HCT116 (cell line): ENCODE results near the gene ARHGAP12. TPM values are rescaled to one million over a fixed set of nuclear protein-coding genes. Genes with fewer than 3 reads are reported as not detected.
A peak's percentile ranks its signal among the peaks of the same experiment; 100 is the strongest.

ENCODE experiments used
- ATAC-seq: fragments of 200-7000 bp; cut with Tn5 transposase; 2 replicates; pipeline ENCODE4 v1.9.1; 2020; ENCODE audit warnings: mild to moderate bottlenecking, moderate library complexity
- BruUV-seq: library from RNA; stranded (reverse); fragments of 400-500 nt; replicated peaks from 2 replicates; lab custom pipeline; 2021; lab: Mats Ljungman, UMichigan
- CTCF ChIA-PET: fragments of 300-600 bp; sonication (Branson Sonifier 250); formaldehyde crosslinking; loops from one replicate; lab custom pipeline; 2021; ENCODE audit warnings: antibody characterized with exemption; lab: Charles Lee
- POLR2A ChIA-PET: fragments of 300-600, 350-600 bp; sonication (Branson Sonifier 250); formaldehyde crosslinking; loops from one replicate; lab custom pipeline; 2021; ENCODE audit warnings: antibody characterized with exemption; lab: Charles Lee
- RAD21 ChIA-PET, 2 experiments: fragments of 300-600 bp; sonication (Branson Sonifier 250); formaldehyde crosslinking; loops; one replicate each; lab custom pipeline; 2023; ENCODE audit warnings: low total read pairs in 2 of 2; ENCODE audit not compliant: uncharacterized antibody in 2 of 2, unreplicated experiment in 2 of 2, low non-redundant PET in 1 of 2; lab: Charles Lee
- DNase-seq: peaks from one replicate; pipeline ENCODE4 v3.0.0-alpha.2; 2010; ENCODE audit warnings: low read depth, low spot score
- H2AFZ ChIP-seq: fragments of 200-600 bp; shearing (Covaris generic), sonication (generic); 2 replicates; pipeline ENCODE4 v1.6.1; 2017; ENCODE audit warnings: low read depth, mixed run types, mixed read lengths, antibody characterized with exemption, low read length; ENCODE audit not compliant: poor library complexity, severe bottlenecking
- H3K27ac ChIP-seq: 2 replicates; pipeline ENCODE4 v1.5.1; 2012; ENCODE audit warnings: low read depth, low read length
- H3K27me3 ChIP-seq: fragments of 200-600 bp; sonication (generic); 2 replicates; pipeline ENCODE4 v1.6.1; 2016; ENCODE audit warnings: mixed run types, low read length, mixed read lengths; ENCODE audit not compliant: insufficient read depth
- H3K36me3 ChIP-seq, 2 experiments: fragments of 200-500 bp in 1 of 2; fragments of 200-600 bp in 1 of 2; sonication (Bioruptor generic) in 1 of 2; sonication (generic) in 1 of 2; 2 replicates each; pipeline versions ENCODE4 v1.5.1 to v1.6.1; 2014 to 2016; ENCODE audit warnings: low read length in 2 of 2, inconsistent platforms in 1 of 2, mixed read lengths in 1 of 2, mixed run types in 1 of 2; ENCODE audit not compliant: insufficient read depth in 2 of 2, control insufficient read depth in 1 of 2
- H3K4me1 ChIP-seq, 2 experiments: fragments of 200-600 bp in 1 of 2; sonication (generic) in 1 of 2; 2 replicates each; pipeline versions ENCODE4 v1.5.1 to v1.6.1; 2012 to 2017; ENCODE audit warnings: low read length in 2 of 2, inconsistent platforms in 1 of 2, mild to moderate bottlenecking in 1 of 2, mixed read lengths in 1 of 2, mixed run types in 1 of 2, moderate library complexity in 1 of 2; ENCODE audit not compliant: insufficient read depth in 2 of 2, control insufficient read depth in 1 of 2
- H3K4me2 ChIP-seq: fragments of 200-600 bp; sonication (generic); 2 replicates; pipeline ENCODE4 v1.6.1; 2017; ENCODE audit warnings: mixed run types, low read length, mixed read lengths
- H3K4me3 ChIP-seq, 2 experiments: fragments of 200-600 bp in 1 of 2; sonication (generic) in 1 of 2; replicated peaks in 1 of 2; 2 replicates each; pipeline ENCODE4 v1.5.1; 2011 to 2016; ENCODE audit warnings: low read length in 2 of 2, control low read depth in 1 of 2, low read depth in 1 of 2, mild to moderate bottlenecking in 1 of 2, mixed read lengths in 1 of 2, mixed run types in 1 of 2
- H3K79me2 ChIP-seq: fragments of 200-600 bp; sonication (generic); 2 replicates; pipeline ENCODE4 v1.6.1; 2017; ENCODE audit warnings: mild to moderate bottlenecking, mixed run types, low read length, moderate library complexity, mixed read lengths; ENCODE audit not compliant: insufficient read depth
- H3K9ac ChIP-seq: fragments of 200-600 bp; sonication (generic); 2 replicates; pipeline ENCODE4 v1.6.1; 2016; ENCODE audit warnings: low read length, mixed read lengths
- H3K9me2 ChIP-seq: fragments of 200-600 bp; sonication (generic), shearing (Covaris generic); 2 replicates; pipeline ENCODE4 v1.6.1; 2017; ENCODE audit warnings: mixed run types, mild to moderate bottlenecking, moderate library complexity; ENCODE audit not compliant: insufficient read depth
- H3K9me3 ChIP-seq, 2 experiments: fragments of 200-500 bp in 1 of 2; fragments of 200-600 bp in 1 of 2; sonication (Bioruptor generic) in 1 of 2; sonication (generic) in 1 of 2; 2 replicates each; pipeline ENCODE4 v1.6.1; 2014 to 2017; ENCODE audit warnings: low read length in 2 of 2, mixed read lengths in 2 of 2, inconsistent platforms in 1 of 2, low read depth in 1 of 2, mild to moderate bottlenecking in 1 of 2, mixed run types in 1 of 2, moderate library complexity in 1 of 2; ENCODE audit not compliant: control insufficient read depth in 1 of 2, insufficient read depth in 1 of 2
- H4K20me1 ChIP-seq: fragments of 200-600 bp; sonication (generic), shearing (Covaris generic); 2 replicates; pipeline ENCODE4 v1.6.1; 2017; ENCODE audit warnings: mixed run types, mild to moderate bottlenecking, moderate library complexity; ENCODE audit not compliant: insufficient read depth
- CBX3 ChIP-seq: IDR thresholded peaks from 2 replicates; pipeline ENCODE4 v1.6.1; 2012; ENCODE audit warnings: low read depth
- SIN3A ChIP-seq: IDR thresholded peaks from 2 replicates; pipeline ENCODE4 v1.6.1; 2012; ENCODE audit warnings: low read depth
- SRF ChIP-seq: IDR thresholded peaks from 2 replicates; pipeline ENCODE4 v1.6.1; 2012; ENCODE audit warnings: low read depth
- TCF7L2 ChIP-seq: IDR thresholded peaks from 2 replicates; pipeline ENCODE4 v1.7.0; 2011; ENCODE audit warnings: borderline replicate concordance, inconsistent platforms; ENCODE audit not compliant: insufficient read depth, insufficient read length; ENCODE audit errors: extremely low read depth
- YY1 ChIP-seq: IDR thresholded peaks from 2 replicates; pipeline ENCODE4 v1.6.1; 2011; ENCODE audit warnings: low read length, low read depth, moderate library complexity, mild to moderate bottlenecking; ENCODE audit not compliant: insufficient replicate concordance; ENCODE audit errors: extremely low read depth
- ZNF274 ChIP-seq: fragments of 200-500 bp; sonication (Bioruptor generic); IDR thresholded peaks from 2 replicates; pipeline ENCODE4 v1.6.1; 2014; ENCODE audit warnings: mild to moderate bottlenecking, low read depth, low read length, inconsistent platforms
- intact Hi-C: fragments of 100-400 bp; cut with micrococcal nuclease; formaldehyde crosslinking; loops from 2 replicates; pipeline ENCODE4 v1.10.0; 2022
- total RNA-seq: library from RNA; stranded (reverse); gene quantifications from one replicate; pipeline ENCODE4 v1.2.1, GENCODE V29; 2021; ENCODE audit not compliant: unreplicated experiment
- TF ChIP-seq, protein P1 (sequence below), 3 experiments: fragments of 200-600 bp in 1 of 3; sonication (generic) in 1 of 3; IDR thresholded peaks in 2 of 3; conservative IDR thresholded peaks in 1 of 3; 2 replicates each; pipeline ENCODE4 v1.5.1; 2012 to 2017; ENCODE audit warnings: low read depth in 2 of 3, low read length in 2 of 3, antibody characterized with exemption in 1 of 3, borderline replicate concordance in 1 of 3, control low read depth in 1 of 3, mild to moderate bottlenecking in 1 of 3, mixed read lengths in 1 of 3, mixed run types in 1 of 3, moderate library complexity in 1 of 3; ENCODE audit not compliant: insufficient read depth in 1 of 3
- TF ChIP-seq, protein P2 (sequence below): IDR thresholded peaks from 2 replicates; pipeline ENCODE4 v1.6.1; 2011; ENCODE audit warnings: mild to moderate bottlenecking, low read length, moderate library complexity; ENCODE audit not compliant: insufficient replicate concordance; ENCODE audit errors: extremely low read depth

Gene ARHGAP12
- total RNA-seq, 1 experiment from 2014 or later = 80.3 TPM

DNA sequence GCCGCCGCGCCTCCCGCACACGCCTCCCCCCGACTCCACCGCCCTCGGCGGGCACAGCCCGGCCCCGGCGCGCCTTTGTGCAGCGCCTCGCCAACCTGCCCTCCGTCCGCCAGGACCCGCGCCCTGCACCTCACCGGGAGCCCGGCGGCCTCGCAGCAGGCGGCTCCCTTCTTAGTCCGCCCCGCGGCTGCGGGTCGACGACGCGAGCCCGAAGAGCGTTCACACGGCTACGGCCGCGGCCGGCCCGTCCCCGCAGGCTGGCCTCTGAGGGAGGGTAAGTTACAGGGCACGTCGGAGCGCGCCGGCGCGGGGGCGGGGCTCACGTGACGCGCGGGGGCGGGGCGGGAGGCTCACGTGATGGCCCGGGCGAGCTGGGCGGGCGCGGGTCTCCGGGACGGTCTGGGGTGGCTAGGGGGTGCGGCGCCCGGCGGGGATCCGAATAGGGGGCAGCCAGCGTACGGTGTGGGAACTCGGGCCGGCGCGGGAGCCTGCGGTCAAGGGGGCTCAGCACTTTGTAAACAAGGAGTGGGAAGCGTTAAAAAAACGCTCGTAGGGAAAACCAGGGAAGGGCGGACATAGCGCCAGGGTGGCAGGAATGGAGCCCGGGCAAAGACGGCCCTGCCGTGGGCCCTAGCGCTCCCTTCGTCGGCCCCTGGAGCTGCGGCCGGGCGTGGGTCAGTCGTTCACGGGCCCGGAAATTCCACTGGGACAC, at the start of gene ARHGAP12 (continued):
- TF ChIP-seq SIN3A (peak; percentile 50; the same call in 1 of the 2 replicates), SRF (no peak)
- TF ChIP-seq, protein P1, sequence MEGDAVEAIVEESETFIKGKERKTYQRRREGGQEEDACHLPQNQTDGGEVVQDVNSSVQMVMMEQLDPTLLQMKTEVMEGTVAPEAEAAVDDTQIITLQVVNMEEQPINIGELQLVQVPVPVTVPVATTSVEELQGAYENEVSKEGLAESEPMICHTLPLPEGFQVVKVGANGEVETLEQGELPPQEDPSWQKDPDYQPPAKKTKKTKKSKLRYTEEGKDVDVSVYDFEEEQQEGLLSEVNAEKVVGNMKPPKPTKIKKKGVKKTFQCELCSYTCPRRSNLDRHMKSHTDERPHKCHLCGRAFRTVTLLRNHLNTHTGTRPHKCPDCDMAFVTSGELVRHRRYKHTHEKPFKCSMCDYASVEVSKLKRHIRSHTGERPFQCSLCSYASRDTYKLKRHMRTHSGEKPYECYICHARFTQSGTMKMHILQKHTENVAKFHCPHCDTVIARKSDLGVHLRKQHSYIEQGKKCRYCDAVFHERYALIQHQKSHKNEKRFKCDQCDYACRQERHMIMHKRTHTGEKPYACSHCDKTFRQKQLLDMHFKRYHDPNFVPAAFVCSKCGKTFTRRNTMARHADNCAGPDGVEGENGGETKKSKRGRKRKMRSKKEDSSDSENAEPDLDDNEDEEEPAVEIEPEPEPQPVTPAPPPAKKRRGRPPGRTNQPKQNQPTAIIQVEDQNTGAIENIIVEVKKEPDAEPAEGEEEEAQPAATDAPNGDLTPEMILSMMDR (IDR thresholded peaks at IDR 0.05 in 2 of 3, conservative IDR thresholded peaks at IDR 0.05 in 1 of 3; ENCODE audit: borderline replicate concordance in 1 of 3, insufficient read depth in 1 of 3, low read depth in 2 of 3, low read length in 2 of 3) = no peak

DNA sequence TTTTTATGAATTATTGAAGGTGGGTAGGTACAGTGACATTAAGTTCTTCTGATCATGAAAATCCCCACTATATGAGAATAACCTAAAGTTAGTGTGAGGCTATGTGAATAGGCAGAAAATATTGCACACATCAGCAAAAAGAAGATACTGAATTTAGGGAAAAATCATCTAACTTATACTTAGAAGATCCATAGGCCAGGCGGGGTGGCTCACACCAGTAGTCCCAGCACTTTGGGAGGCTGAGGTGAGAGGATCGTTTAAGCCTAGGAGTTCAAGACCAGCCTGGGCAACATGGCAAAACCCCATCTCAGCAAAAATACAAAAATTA, 49.5 kb upstream of the ARHGAP12 start:
- H3K79me2 ChIP-seq = no peaks in the 10 kb centered on the region
- RAD21 ChIA-PET = no interaction called here
- no TSS peak for BruUV-seq
- H3K27ac ChIP-seq = no peak overlapping the region
- TF ChIP-seq, protein P2, sequence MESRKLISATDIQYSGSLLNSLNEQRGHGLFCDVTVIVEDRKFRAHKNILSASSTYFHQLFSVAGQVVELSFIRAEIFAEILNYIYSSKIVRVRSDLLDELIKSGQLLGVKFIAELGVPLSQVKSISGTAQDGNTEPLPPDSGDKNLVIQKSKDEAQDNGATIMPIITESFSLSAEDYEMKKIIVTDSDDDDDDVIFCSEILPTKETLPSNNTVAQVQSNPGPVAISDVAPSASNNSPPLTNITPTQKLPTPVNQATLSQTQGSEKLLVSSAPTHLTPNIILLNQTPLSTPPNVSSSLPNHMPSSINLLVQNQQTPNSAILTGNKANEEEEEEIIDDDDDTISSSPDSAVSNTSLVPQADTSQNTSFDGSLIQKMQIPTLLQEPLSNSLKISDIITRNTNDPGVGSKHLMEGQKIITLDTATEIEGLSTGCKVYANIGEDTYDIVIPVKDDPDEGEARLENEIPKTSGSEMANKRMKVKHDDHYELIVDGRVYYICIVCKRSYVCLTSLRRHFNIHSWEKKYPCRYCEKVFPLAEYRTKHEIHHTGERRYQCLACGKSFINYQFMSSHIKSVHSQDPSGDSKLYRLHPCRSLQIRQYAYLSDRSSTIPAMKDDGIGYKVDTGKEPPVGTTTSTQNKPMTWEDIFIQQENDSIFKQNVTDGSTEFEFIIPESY = no peak
- TF ChIP-seq CBX3 = no peak
- TF ChIP-seq TCF7L2 = no peak
- no peak for TF ChIP-seq ZNF274
- TF ChIP-seq YY1 = no peak
- no peak for TF ChIP-seq SIN3A
- POLR2A ChIA-PET = no interaction called here
- no peak overlapping the region for H3K4me2 ChIP-seq
- no peaks in the 10 kb centered on the region for H4K20me1 ChIP-seq
- no peak overlapping the region for H3K4me3 ChIP-seq
- H3K36me3 ChIP-seq = no peaks in the 10 kb centered on the region
- intact Hi-C loops = no loop called here
- no peaks in the 10 kb centered on the region for H3K9me3 ChIP-seq
- no peaks in the 10 kb centered on the region for H3K9me2 ChIP-seq
- DNase-seq (no peak), ATAC-seq (no peak)
- H2AFZ ChIP-seq = no peak overlapping the region
- H3K27me3 ChIP-seq = no peaks in the 10 kb centered on the region
- H3K9ac ChIP-seq = no peak overlapping the region
- CTCF ChIA-PET = no interaction called here
- H3K4me1 ChIP-seq = peaks cover 3 to 18% of the 10 kb centered on the region in 2 experiments
